ENCODE data around the gene PPFIA4. TPM values are rescaled to one million over a fixed set of nuclear protein-coding genes. Genes with fewer than 3 reads are reported as not detected.
A peak's percentile ranks its signal among the peaks of the same experiment; 100 is the strongest.

Gene PPFIA4
- polyA plus RNA-seq, 1 experiment = 3.8 TPM

DNA sequence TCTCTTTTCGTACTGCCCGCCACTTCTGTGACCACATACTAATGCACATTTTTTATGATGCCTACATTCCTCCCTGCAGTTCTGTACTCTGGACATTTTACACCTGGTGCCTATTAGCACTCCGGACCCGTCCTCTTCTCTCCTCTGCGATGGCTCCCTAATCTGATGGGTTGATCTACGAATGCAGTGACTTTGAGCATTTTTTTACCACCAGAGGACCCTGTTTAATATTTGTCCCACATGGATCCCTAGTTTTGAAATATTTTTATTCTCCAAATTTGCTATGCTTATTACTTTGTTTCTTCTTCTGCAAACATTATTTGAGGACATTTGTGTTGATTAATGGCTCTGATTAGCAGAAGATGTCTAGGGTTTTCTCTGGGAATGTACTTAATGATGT is 5.2 kb downstream of the PPFIA4 start:
- no peak overlapping the region for H3K4me3 ChIP-seq (ENCODE audit: low read depth, low read length)
- no peak for DNase-seq (ENCODE audit: low read depth)
- peaks cover 1% of the 10 kb centered on the region for H3K27me3 ChIP-seq (ENCODE audit: control insufficient read depth, insufficient read depth, low read length)
- POLR2A ChIA-PET = no interaction called here
- CTCF ChIA-PET = interaction anchor here (0.7 to 6.9 kb wide), 5 partner anchors 8 to 185 kb away, joined by 3 to 61 read pairs (median 6); no protein-coding TSS in a partner anchor
- TF ChIP-seq, protein P1, sequence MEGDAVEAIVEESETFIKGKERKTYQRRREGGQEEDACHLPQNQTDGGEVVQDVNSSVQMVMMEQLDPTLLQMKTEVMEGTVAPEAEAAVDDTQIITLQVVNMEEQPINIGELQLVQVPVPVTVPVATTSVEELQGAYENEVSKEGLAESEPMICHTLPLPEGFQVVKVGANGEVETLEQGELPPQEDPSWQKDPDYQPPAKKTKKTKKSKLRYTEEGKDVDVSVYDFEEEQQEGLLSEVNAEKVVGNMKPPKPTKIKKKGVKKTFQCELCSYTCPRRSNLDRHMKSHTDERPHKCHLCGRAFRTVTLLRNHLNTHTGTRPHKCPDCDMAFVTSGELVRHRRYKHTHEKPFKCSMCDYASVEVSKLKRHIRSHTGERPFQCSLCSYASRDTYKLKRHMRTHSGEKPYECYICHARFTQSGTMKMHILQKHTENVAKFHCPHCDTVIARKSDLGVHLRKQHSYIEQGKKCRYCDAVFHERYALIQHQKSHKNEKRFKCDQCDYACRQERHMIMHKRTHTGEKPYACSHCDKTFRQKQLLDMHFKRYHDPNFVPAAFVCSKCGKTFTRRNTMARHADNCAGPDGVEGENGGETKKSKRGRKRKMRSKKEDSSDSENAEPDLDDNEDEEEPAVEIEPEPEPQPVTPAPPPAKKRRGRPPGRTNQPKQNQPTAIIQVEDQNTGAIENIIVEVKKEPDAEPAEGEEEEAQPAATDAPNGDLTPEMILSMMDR (IDR thresholded peaks at IDR 0.05; ENCODE audit: insufficient read depth, low read depth, low read length) = peak; percentile 51
- H3K36me3 ChIP-seq (ENCODE audit: control insufficient read depth, insufficient read depth, low read length) = no peaks in the 10 kb centered on the region

DNA sequence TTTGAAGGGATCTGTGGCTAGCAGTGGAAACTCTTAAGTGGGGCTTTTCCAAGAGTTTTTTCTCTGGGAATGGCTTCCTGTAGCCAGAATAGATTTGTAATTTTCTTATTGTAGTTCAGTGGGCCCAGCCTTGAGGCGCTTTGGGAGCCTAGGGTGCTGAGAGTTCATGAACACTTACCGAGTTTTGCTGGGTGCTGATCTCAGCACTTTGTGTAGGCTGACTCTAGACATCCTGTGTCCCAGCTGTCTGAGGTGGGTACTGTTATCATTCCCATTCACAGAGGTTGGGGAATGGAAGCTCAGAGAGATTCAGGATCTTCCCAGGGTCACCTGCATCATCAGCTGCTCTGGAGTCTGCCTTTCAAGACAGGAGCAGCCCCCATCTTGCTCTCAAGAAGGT is 7.0 kb downstream of the PPFIA4 start:
- ChIA-PET CTCF (interaction anchor here (0.7 to 5.4 kb wide), 6 partner anchors 84 to 236 kb away, joined by 3 to 34 read pairs (median 6); no protein-coding TSS in a partner anchor), POLR2A (no interaction called here)

DNA sequence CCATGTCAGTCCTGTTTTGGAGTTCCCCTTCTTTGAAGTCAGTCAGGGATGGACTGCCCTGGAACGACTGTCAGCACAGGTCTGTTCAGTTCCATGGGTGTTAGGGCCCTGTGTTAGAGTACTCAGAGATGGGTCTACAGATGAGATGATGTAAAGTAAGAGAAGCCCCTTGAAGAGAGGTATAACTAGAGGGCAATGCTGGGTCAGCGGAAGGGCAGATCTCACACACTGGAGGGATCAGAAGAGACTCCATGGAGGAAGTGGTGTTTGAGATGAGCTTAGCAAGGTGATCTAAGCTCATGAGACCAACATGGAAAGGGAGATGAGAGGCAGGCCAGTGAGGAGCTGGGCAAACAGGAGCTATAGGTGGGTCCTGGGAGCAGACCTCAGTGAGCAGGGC is 7.6 kb downstream of the PPFIA4 start:
- ChIA-PET POLR2A (no interaction called here), CTCF (interaction anchor here (1.0 to 5.4 kb wide), 7 partner anchors 84 to 236 kb away, joined by 3 to 34 read pairs (median 7); no protein-coding TSS in a partner anchor)
- Histone ChIP-seq H3K36me3 (ENCODE audit: control insufficient read depth, insufficient read depth, low read length) (no peaks in the 10 kb centered on the region; the same call in 1 of the 2 replicates), H3K27me3 (ENCODE audit: control insufficient read depth, insufficient read depth, low read length) (no peaks in the 10 kb centered on the region; the same call in 1 of the 2 replicates), H3K4me3 (ENCODE audit: low read depth, low read length) (no peak overlapping the region)
- DNase-seq (ENCODE audit: low read depth) = no peak
- TF ChIP-seq, protein P1 (IDR thresholded peaks at IDR 0.05; ENCODE audit: insufficient read depth, low read depth, low read length) = no peak

More for the DNA sequence above, 7.0 kb downstream of the PPFIA4 start:
- no peak for DNase-seq (ENCODE audit: low read depth)
- Histone ChIP-seq H3K27me3 (ENCODE audit: control insufficient read depth, insufficient read depth, low read length) (no peaks in the 10 kb centered on the region; the same call in none of the 2 replicates), H3K36me3 (ENCODE audit: control insufficient read depth, insufficient read depth, low read length) (no peaks in the 10 kb centered on the region), H3K4me3 (ENCODE audit: low read depth, low read length) (no peak overlapping the region)
- TF ChIP-seq, protein P1 (IDR thresholded peaks at IDR 0.05; ENCODE audit: insufficient read depth, low read depth, low read length) = no peak

DNA sequence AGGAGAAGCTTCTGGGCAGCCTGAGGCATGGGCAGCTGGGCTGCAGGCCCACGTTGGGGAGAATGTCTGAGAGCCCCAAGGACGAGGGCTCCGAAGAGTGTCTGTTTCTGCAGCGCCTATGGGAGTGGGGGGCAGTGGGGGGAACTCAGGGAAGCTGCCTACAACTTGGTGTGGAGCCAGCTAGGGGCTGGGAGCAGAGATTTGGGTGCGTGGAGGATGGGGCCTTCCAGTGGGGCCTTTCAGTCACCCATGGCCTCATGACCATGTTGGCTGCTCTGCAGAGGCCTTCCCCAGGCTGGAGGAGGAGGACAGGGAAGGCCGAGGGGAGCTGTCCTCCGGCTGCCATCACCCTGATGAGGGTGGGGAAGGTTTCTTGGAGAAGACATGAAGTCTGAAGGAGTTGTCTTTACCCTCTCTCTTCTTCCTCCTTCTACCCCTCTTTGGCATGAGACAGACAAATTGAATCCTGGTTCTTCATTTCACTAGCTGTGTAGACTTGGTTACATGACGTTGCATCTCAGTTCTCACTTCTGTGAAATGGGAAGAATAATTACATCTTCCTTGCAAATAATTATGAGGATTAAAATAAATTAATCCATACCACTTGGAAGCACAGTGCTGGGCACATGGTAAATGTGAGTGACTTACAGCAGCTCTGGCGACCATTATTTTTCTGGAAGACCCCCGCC is 8.3 kb downstream of the PPFIA4 start:
- H3K27me3 ChIP-seq (ENCODE audit: control insufficient read depth, insufficient read depth, low read length) = no peaks in the 10 kb centered on the region
- no peaks in the 10 kb centered on the region; the same call in 1 of the 2 replicates for H3K36me3 ChIP-seq (ENCODE audit: control insufficient read depth, insufficient read depth, low read length)
- no peak overlapping the region for H3K4me3 ChIP-seq (ENCODE audit: low read depth, low read length)
- ChIA-PET CTCF (interaction anchor here (1.0 to 5.4 kb wide), 7 partner anchors 9 to 235 kb away, joined by 3 to 34 read pairs (median 4); partner anchors contain the start of gene PPFIA4), POLR2A (no interaction called here)
- TF ChIP-seq, protein P1 (IDR thresholded peaks at IDR 0.05; ENCODE audit: insufficient read depth, low read depth, low read length) = no peak
- DNase-seq (ENCODE audit: low read depth) = no peak

DNA sequence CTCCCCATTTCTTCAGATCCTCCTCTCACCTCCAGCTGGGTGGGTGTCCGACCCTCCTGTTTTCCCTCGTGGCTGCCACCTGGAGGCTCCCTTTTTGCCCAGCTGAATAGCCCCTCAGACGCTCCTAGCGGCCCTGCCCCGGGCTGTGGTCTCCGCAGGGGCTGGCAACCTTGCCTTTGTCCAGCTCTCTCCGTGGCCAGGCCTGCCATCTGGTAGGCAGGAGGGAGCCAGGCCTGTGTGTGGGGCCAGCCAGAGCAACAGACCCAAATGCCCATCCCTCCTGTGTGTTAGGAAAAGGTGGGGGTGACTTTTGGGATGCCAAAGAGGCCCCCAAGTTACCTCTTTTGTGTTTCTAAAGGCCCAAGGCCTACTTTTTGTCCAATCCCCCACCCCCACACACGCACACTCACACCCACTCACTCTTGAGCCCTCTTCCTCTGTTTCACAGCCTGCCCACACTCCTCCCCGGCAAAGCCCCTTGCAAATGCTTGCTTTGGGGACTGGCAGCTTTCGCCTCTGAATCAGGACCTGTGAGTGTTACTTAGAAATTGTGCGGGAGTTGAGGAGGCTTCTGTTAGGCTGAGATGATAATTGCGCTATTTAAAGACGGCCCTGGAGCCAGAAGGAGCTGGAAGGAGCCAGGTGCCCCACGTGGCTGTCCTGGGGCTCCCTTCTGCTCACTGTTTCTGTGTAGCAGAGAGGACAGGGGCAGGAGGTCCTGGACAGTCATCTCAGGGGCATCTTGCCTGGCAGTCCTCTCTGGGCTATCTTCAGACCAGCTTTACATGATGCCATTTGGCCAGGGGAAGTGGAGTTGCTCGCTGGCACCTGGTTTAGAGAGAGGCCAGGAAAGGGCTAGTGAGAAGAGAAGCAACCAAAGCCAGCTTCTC is 9.1 kb downstream of the PPFIA4 start:
- DNase-seq (ENCODE audit: low read depth) = no peak
- ChIA-PET CTCF (interaction anchor here (0.9 to 5.4 kb wide), 9 partner anchors 10 to 237 kb away, joined by 3 to 34 read pairs (median 4); partner anchors contain the start of gene PPFIA4), POLR2A (no interaction called here)
- no peaks in the 10 kb centered on the region for H3K27me3 ChIP-seq (ENCODE audit: control insufficient read depth, insufficient read depth, low read length)
- H3K4me3 ChIP-seq (ENCODE audit: low read depth, low read length) = no peak overlapping the region
- TF ChIP-seq, protein P1 (IDR thresholded peaks at IDR 0.05; ENCODE audit: insufficient read depth, low read depth, low read length) = no peak
- no peaks in the 10 kb centered on the region; the same call in 1 of the 2 replicates for H3K36me3 ChIP-seq (ENCODE audit: control insufficient read depth, insufficient read depth, low read length)
